Non-pigmented ciliary epithelial cell (primary cell): ENCODE data around the gene ALCAM.
"Not testable (repeated sequence)": the region's sequence is repeated elsewhere in the genome, so short reads cannot be mapped to it uniquely, and the experiment has no call there.

ENCODE experiments used
- DNase-seq: peaks from one replicate; pipeline ENCODE4 v3.0.0-alpha.2; 2010; ENCODE audit warnings: low read depth

Gene ALCAM

GRCh38 chr3:105593315-105593714 lies 226.6 kb downstream of the ALCAM start:
- no peak for DNase-seq

GRCh38 chr3:105594219-105594618 lies 227.5 kb downstream of the ALCAM start:
- DNase-seq: no peak

GRCh38 chr3:105598042-105598796 lies 231.5 kb downstream of the ALCAM start:
- peak; percentile 95 for DNase-seq

- no peak for DNase-seq
Observed at GRCh38 chr3:105599350-105599749, 232.6 kb downstream of the ALCAM start.

- DNase-seq: not testable (repeated sequence)
Observed at GRCh38 chr3:105601756-105602155, 235.0 kb downstream of the ALCAM start.

GRCh38 chr3:105602286-105602685 lies 235.6 kb downstream of the ALCAM start:
- not testable (repeated sequence) for DNase-seq

GRCh38 chr3:105603516-105603915 lies 236.8 kb downstream of the ALCAM start:
- not testable (repeated sequence) for DNase-seq

GRCh38 chr3:105606016-105606415 lies 239.3 kb downstream of the ALCAM start:
- DNase-seq: peak; percentile 27

GRCh38 chr3:105608623-105609022 lies 241.9 kb downstream of the ALCAM start:
- DNase-seq: no peak

- DNase-seq: no peak
Observed at GRCh38 chr3:105610473-105610872, 243.8 kb downstream of the ALCAM start.

- no peak for DNase-seq
Observed at GRCh38 chr3:105611304-105612192, 244.8 kb downstream of the ALCAM start.

GRCh38 chr3:105613120-105613519 lies 246.4 kb downstream of the ALCAM start:
- no peak for DNase-seq

GRCh38 chr3:105614288-105615030 lies 247.8 kb downstream of the ALCAM start:
- DNase-seq: no peak

- no peak for DNase-seq
Observed at GRCh38 chr3:105615814-105616213, 249.1 kb downstream of the ALCAM start.

GRCh38 chr3:105616374-105617121 lies 249.8 kb downstream of the ALCAM start:
- DNase-seq: no peak

- no peak for DNase-seq
Observed at GRCh38 chr3:105618556-105618955, 251.8 kb downstream of the ALCAM start.

- no peak for DNase-seq
Observed at GRCh38 chr3:105619651-105620050, 252.9 kb downstream of the ALCAM start.

GRCh38 chr3:105620236-105620635 lies 253.5 kb downstream of the ALCAM start:
- no peak for DNase-seq

- no peak for DNase-seq
Observed at GRCh38 chr3:105622169-105622568, 255.5 kb downstream of the ALCAM start.
